DOHH2 (cell line): ENCODE results near the gene SETD6.

Experiments used
- H3F3A ChIP-seq: fragments of 200-600 bp; sonication (generic), shearing (Covaris generic); 2 replicates; pipeline ENCODE4 v1.6.0; 2016; ENCODE audit warnings: antibody characterized with exemption, mild to moderate bottlenecking; ENCODE audit not compliant: control insufficient read depth, insufficient read depth
- H3K27ac ChIP-seq: fragments of 200-600 bp; sonication (generic); 2 replicates; pipeline ENCODE4 v1.5.1; 2014; ENCODE audit warnings: low read depth, mild to moderate bottlenecking, low read length, moderate library complexity
- H3K27me3 ChIP-seq: fragments of 200-600 bp; sonication (generic); 2 replicates; pipeline ENCODE4 v1.6.1; 2014; ENCODE audit warnings: mild to moderate bottlenecking, low read length, mixed read lengths; ENCODE audit not compliant: control insufficient read depth
- H3K36me3 ChIP-seq: fragments of 200-600 bp; sonication (generic); 2 replicates; pipeline ENCODE4 v1.6.1; 2014; ENCODE audit warnings: mild to moderate bottlenecking, low read length, moderate library complexity, mixed read lengths; ENCODE audit not compliant: control insufficient read depth
- H3K4me1 ChIP-seq: fragments of 200-600 bp; sonication (generic); 2 replicates; pipeline ENCODE4 v1.6.1; 2014; ENCODE audit warnings: mild to moderate bottlenecking, low read length, mixed read lengths; ENCODE audit not compliant: control insufficient read depth
- H3K4me2 ChIP-seq: fragments of 200-600 bp; sonication (generic); 2 replicates; pipeline ENCODE4 v1.6.0; 2014; ENCODE audit warnings: mild to moderate bottlenecking, low read length, moderate library complexity
- H3K4me3 ChIP-seq: fragments of 200-600 bp; sonication (generic); 2 replicates; pipeline ENCODE4 v1.5.1; 2014; ENCODE audit warnings: mild to moderate bottlenecking, low read length, mixed read lengths
- H3K79me2 ChIP-seq: fragments of 200-600 bp; sonication (generic); 2 replicates; pipeline ENCODE4 v1.6.1; 2014; ENCODE audit warnings: mild to moderate bottlenecking, low read length, mixed read lengths; ENCODE audit not compliant: control insufficient read depth
- H3K9me2 ChIP-seq: fragments of 200-600 bp; sonication (generic); replicated peaks from 2 replicates; pipeline ENCODE4 v1.6.1; 2014; ENCODE audit warnings: mild to moderate bottlenecking, low read length, mixed read lengths; ENCODE audit not compliant: control insufficient read depth
- H3K9me3 ChIP-seq: fragments of 200-600 bp; sonication (generic); 2 replicates; pipeline ENCODE4 v1.6.1; 2014; ENCODE audit warnings: antibody characterized with exemption, low read length, mixed read lengths; ENCODE audit not compliant: control insufficient read depth, insufficient read depth
- H4K20me1 ChIP-seq: fragments of 200-600 bp; sonication (generic); 2 replicates; pipeline ENCODE4 v1.6.0; 2014; ENCODE audit warnings: low read depth, mild to moderate bottlenecking, antibody characterized with exemption, low read length, moderate library complexity; ENCODE audit not compliant: control insufficient read depth, insufficient read depth
- CTCF ChIP-seq: fragments of 200-600 bp; sonication (generic); IDR thresholded peaks from one replicate; pipeline ENCODE4 v1.5.1; 2014; ENCODE audit warnings: antibody characterized with exemption, mild to moderate bottlenecking, low read depth, low read length; ENCODE audit not compliant: poor library complexity, severe bottlenecking
- EZH2phosphoT487 ChIP-seq: fragments of 200-600 bp; sonication (generic); IDR thresholded peaks from 2 replicates; pipeline ENCODE4 v1.6.1; 2017; ENCODE audit warnings: borderline replicate concordance, mild to moderate bottlenecking, antibody characterized with exemption, low read length, moderate library complexity, mixed read lengths

The SETD6 gene

GRCh38 chr16:58485184-58485887 lies 30.0 kb upstream of the SETD6 start:
- 0 out of 2 replicates have a peak, but pooled peaks cover 2% of the 10 kb centered on the region for H3K27me3 ChIP-seq
- no peaks in the 10 kb centered on the region for H4K20me1 ChIP-seq
- no peaks in the 10 kb centered on the region for H3K79me2 ChIP-seq
- no peaks in the 10 kb centered on the region for H3K9me3 ChIP-seq
- H3K36me3 ChIP-seq, result no peaks in the 10 kb centered on the region
- TF ChIP-seq EZH2phosphoT487 (no peak), CTCF (no peak)
- H3K4me3 ChIP-seq, result no peak overlapping the region
- no peak overlapping the region for H3K27ac ChIP-seq
- no peaks in the 10 kb centered on the region for H3F3A ChIP-seq
- H3K4me2 ChIP-seq, result no peak overlapping the region
- H3K4me1 ChIP-seq, result no peaks in the 10 kb centered on the region
- no peaks in the 10 kb centered on the region for H3K9me2 ChIP-seq

GRCh38 chr16:58487566-58488351 lies 27.6 kb upstream of the SETD6 start:
- Histone ChIP-seq H3K27me3 (peaks cover 2% of the 10 kb centered on the region; the same call in 1 of the 2 replicates), H3F3A (no peaks in the 10 kb centered on the region), H3K4me2 (0 out of 2 replicates have a peak overlapping the region, but pooled peaks have one; percentile 27), H3K9me2 (no peaks in the 10 kb centered on the region), H3K9me3 (no peaks in the 10 kb centered on the region), H3K27ac (no peak overlapping the region), H3K4me1 (no peaks in the 10 kb centered on the region), H3K4me3 (no peak overlapping the region), H3K36me3 (no peaks in the 10 kb centered on the region), H3K79me2 (no peaks in the 10 kb centered on the region), H4K20me1 (no peaks in the 10 kb centered on the region)
- TF ChIP-seq EZH2phosphoT487 (no peak), CTCF (peak; percentile 94)

GRCh38 chr16:58488531-58488930 lies 26.8 kb upstream of the SETD6 start:
- Histone ChIP-seq H3K27me3 (peaks cover 6% of the 10 kb centered on the region), H4K20me1 (no peaks in the 10 kb centered on the region), H3K9me2 (no peaks in the 10 kb centered on the region), H3F3A (no peaks in the 10 kb centered on the region), H3K4me2 (no peak overlapping the region), H3K79me2 (no peaks in the 10 kb centered on the region), H3K4me3 (no peak overlapping the region), H3K36me3 (no peaks in the 10 kb centered on the region), H3K9me3 (no peaks in the 10 kb centered on the region), H3K4me1 (no peaks in the 10 kb centered on the region), H3K27ac (no peak overlapping the region)
- TF ChIP-seq CTCF, result no peak
- TF ChIP-seq EZH2phosphoT487, result no peak
